Panc1 (cell line): Measurements from ENCODE around the gene SPIRE1.

Source experiments
- POLR2AphosphoS5 ChIP-seq: IDR thresholded peaks from 2 replicates; pipeline ENCODE4 v1.6.1; 2012; ENCODE audit warnings: mild to moderate bottlenecking, low read depth, low read length, moderate library complexity
- SIN3A ChIP-seq: IDR thresholded peaks from 2 replicates; pipeline ENCODE4 v1.6.1; 2012; ENCODE audit warnings: low read depth, mild to moderate bottlenecking, low read length, moderate library complexity, borderline replicate concordance; ENCODE audit not compliant: insufficient read depth
- TCF7L2 ChIP-seq: IDR thresholded peaks from 2 replicates; pipeline ENCODE4 v1.6.1; 2011; ENCODE audit warnings: mild to moderate bottlenecking, low read depth, low read length, inconsistent platforms
- TF ChIP-seq, protein P1 (sequence below): fragments of 450-650 bp; IDR thresholded peaks from 2 replicates; pipeline ENCODE4 v1.5.1; 2017; ENCODE audit warnings: mild to moderate bottlenecking
- TF ChIP-seq, protein P2 (sequence below), 2 experiments: IDR thresholded peaks; 2 replicates each; pipeline ENCODE4 v1.6.1; 2011 to 2012; ENCODE audit warnings: low read depth in 2 of 2, control low read depth in 1 of 2, low read length in 1 of 2, mild to moderate bottlenecking in 1 of 2, moderate library complexity in 1 of 2; ENCODE audit not compliant: insufficient read depth in 1 of 2

DNA sequence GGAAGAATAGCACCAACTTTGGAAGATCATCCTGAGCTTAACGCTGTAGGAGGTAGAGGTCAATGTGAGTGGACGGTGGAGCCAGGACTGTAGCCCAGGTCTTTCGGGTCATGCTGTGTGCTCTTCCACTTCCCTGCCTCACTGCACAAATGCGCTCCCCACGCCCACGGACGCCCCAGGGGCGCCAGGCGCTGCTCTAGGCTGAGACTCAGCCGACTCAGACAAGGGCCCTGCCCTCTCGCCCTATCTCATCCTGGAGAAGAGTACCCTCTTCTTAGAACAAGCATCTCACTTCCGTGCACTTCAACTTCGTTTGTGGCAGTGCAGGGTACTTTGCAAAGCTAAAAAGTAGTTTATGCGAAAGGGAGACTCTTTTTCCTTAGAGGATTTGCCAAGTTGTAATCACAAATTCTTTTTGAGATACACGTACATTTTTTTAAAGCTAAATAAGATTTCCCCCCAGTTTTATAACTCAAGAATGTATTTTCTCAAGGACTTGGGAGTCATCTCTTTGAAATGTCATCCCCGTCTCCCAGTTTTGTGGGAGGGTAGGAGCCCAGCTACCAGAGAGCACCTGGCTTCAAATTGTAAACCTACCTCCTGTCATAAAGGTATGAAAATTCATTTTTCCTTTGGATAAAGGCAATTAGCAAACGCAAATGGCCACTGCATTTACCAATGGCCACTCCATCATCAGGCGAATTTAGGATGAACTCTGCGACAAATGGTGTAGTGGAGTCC, 251.4 kb downstream of the SPIRE1 start:
- TF ChIP-seq, protein P1, sequence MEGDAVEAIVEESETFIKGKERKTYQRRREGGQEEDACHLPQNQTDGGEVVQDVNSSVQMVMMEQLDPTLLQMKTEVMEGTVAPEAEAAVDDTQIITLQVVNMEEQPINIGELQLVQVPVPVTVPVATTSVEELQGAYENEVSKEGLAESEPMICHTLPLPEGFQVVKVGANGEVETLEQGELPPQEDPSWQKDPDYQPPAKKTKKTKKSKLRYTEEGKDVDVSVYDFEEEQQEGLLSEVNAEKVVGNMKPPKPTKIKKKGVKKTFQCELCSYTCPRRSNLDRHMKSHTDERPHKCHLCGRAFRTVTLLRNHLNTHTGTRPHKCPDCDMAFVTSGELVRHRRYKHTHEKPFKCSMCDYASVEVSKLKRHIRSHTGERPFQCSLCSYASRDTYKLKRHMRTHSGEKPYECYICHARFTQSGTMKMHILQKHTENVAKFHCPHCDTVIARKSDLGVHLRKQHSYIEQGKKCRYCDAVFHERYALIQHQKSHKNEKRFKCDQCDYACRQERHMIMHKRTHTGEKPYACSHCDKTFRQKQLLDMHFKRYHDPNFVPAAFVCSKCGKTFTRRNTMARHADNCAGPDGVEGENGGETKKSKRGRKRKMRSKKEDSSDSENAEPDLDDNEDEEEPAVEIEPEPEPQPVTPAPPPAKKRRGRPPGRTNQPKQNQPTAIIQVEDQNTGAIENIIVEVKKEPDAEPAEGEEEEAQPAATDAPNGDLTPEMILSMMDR: no peak
- TF ChIP-seq POLR2AphosphoS5 (no peak), TCF7L2 (no peak), SIN3A (no peak)
- TF ChIP-seq, protein P2, sequence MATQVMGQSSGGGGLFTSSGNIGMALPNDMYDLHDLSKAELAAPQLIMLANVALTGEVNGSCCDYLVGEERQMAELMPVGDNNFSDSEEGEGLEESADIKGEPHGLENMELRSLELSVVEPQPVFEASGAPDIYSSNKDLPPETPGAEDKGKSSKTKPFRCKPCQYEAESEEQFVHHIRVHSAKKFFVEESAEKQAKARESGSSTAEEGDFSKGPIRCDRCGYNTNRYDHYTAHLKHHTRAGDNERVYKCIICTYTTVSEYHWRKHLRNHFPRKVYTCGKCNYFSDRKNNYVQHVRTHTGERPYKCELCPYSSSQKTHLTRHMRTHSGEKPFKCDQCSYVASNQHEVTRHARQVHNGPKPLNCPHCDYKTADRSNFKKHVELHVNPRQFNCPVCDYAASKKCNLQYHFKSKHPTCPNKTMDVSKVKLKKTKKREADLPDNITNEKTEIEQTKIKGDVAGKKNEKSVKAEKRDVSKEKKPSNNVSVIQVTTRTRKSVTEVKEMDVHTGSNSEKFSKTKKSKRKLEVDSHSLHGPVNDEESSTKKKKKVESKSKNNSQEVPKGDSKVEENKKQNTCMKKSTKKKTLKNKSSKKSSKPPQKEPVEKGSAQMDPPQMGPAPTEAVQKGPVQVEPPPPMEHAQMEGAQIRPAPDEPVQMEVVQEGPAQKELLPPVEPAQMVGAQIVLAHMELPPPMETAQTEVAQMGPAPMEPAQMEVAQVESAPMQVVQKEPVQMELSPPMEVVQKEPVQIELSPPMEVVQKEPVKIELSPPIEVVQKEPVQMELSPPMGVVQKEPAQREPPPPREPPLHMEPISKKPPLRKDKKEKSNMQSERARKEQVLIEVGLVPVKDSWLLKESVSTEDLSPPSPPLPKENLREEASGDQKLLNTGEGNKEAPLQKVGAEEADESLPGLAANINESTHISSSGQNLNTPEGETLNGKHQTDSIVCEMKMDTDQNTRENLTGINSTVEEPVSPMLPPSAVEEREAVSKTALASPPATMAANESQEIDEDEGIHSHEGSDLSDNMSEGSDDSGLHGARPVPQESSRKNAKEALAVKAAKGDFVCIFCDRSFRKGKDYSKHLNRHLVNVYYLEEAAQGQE (IDR thresholded peaks at IDR 0.05; ENCODE audit: insufficient read depth in 1 of 2, low read depth in 2 of 2, low read length in 1 of 2): no peak
